Fibroblast of pulmonary artery (primary cell): ENCODE data around the gene LYRM4.
A peak's percentile ranks its signal among the peaks of the same experiment; 100 is the strongest.

Experiments
- DNase-seq: peaks from one replicate; pipeline ENCODE4 v3.0.0-alpha.2; 2010; ENCODE audit warnings: low read depth
- H3K4me3 ChIP-seq: replicated peaks from 2 replicates; pipeline ENCODE4 v1.5.1; 2011; ENCODE audit warnings: low read depth, mild to moderate bottlenecking, control low read depth, low read length, moderate library complexity
- CTCF ChIP-seq: IDR thresholded peaks from 2 replicates; pipeline ENCODE4 v1.5.1; 2011; ENCODE audit warnings: mild to moderate bottlenecking, control low read depth, low read length, inconsistent platforms; ENCODE audit errors: missing control alignments

LYRM4 gene

GRCh38 chr6:5160206-5160605, 100.5 kb downstream of the LYRM4 start:
- DNase-seq: no peak
- no peak for TF ChIP-seq CTCF
- H3K4me3 ChIP-seq: no peak overlapping the region

- TF ChIP-seq CTCF: no peak
- H3K4me3 ChIP-seq: no peak overlapping the region
- no peak for DNase-seq
These were observed 101.6 kb downstream of the LYRM4 start for GRCh38 chr6:5159162-5159561.

GRCh38 chr6:5158180-5158579, 102.6 kb downstream of the LYRM4 start:
- H3K4me3 ChIP-seq: no peak overlapping the region
- no peak for DNase-seq
- TF ChIP-seq CTCF: no peak

GRCh38 chr6:5157621-5158138, 103.1 kb downstream of the LYRM4 start:
- no peak for DNase-seq
- TF ChIP-seq CTCF: no peak
- no peak overlapping the region for H3K4me3 ChIP-seq

- DNase-seq: no peak
- TF ChIP-seq CTCF: no peak
- H3K4me3 ChIP-seq: no peak overlapping the region
These were observed 104.1 kb downstream of the LYRM4 start for GRCh38 chr6:5156627-5157026.

- no peak overlapping the region for H3K4me3 ChIP-seq
- TF ChIP-seq CTCF: no peak
- peak; percentile 35 for DNase-seq
These were observed 104.8 kb downstream of the LYRM4 start for GRCh38 chr6:5155906-5156305.

GRCh38 chr6:5153186-5153585, 107.6 kb downstream of the LYRM4 start:
- no peak for DNase-seq
- no peak for TF ChIP-seq CTCF
- no peak overlapping the region for H3K4me3 ChIP-seq
